HEK293 (cell line): ENCODE measurements around the gene LYRM1.
A peak's percentile ranks its signal among the peaks of the same experiment; 100 is the strongest.

Experiments
- BCL11A ChIP-seq: fragments of 450-650 bp; formaldehyde crosslinking; IDR thresholded peaks from 2 replicates; pipeline ENCODE4 v1.5.1; 2016; ENCODE audit warnings: low read depth, missing biosample characterization, missing genetic modification characterization
- FEZF1 ChIP-seq: fragments of 450-650 bp; formaldehyde crosslinking; IDR thresholded peaks from 2 replicates; pipeline ENCODE4 v1.5.1; 2016; ENCODE audit warnings: missing biosample characterization, missing genetic modification characterization
- MYNN ChIP-seq: fragments of 450-650 bp; formaldehyde crosslinking; IDR thresholded peaks from 2 replicates; pipeline ENCODE4 v1.5.1; 2016; ENCODE audit warnings: missing biosample characterization, missing genetic modification characterization, borderline replicate concordance
- OSR2 ChIP-seq: fragments of 450-650 bp; formaldehyde crosslinking; IDR thresholded peaks from 2 replicates; pipeline ENCODE4 v1.5.1; 2016; ENCODE audit warnings: missing biosample characterization, missing genetic modification characterization
- SCRT1 ChIP-seq: fragments of 450-650 bp; formaldehyde crosslinking; IDR thresholded peaks from 2 replicates; pipeline ENCODE4 v1.5.1; 2016; ENCODE audit warnings: missing biosample characterization, missing genetic modification characterization, borderline replicate concordance
- SP3 ChIP-seq: fragments of 450-650 bp; formaldehyde crosslinking; IDR thresholded peaks from 2 replicates; pipeline ENCODE4 v1.5.1; 2016; ENCODE audit warnings: missing biosample characterization, missing genetic modification characterization
- ZBTB20 ChIP-seq: fragments of 450-650 bp; formaldehyde crosslinking; IDR thresholded peaks from 2 replicates; pipeline ENCODE4 v1.5.1; 2016; ENCODE audit warnings: missing biosample characterization, missing genetic modification characterization
- ZBTB8A ChIP-seq: fragments of 450-650 bp; formaldehyde crosslinking; IDR thresholded peaks from 2 replicates; pipeline ENCODE4 v1.5.1; 2016; ENCODE audit warnings: missing biosample characterization, missing genetic modification characterization
- ZFP3 ChIP-seq: fragments of 450-650 bp; formaldehyde crosslinking; IDR thresholded peaks from 2 replicates; pipeline ENCODE4 v1.5.1; 2016; ENCODE audit warnings: low read depth, missing biosample characterization, missing genetic modification characterization
- ZIC2 ChIP-seq: fragments of 450-650 bp; formaldehyde crosslinking; IDR thresholded peaks from 2 replicates; pipeline ENCODE4 v1.5.1; 2016; ENCODE audit warnings: missing biosample characterization, missing genetic modification characterization
- ZNF114 ChIP-seq: fragments of 450-650 bp; formaldehyde crosslinking; IDR thresholded peaks from 2 replicates; pipeline ENCODE4 v1.5.0; 2017; ENCODE audit warnings: missing biosample characterization, missing genetic modification characterization
- ZNF132 ChIP-seq: fragments of 450-650 bp; formaldehyde crosslinking; IDR thresholded peaks from 2 replicates; pipeline ENCODE4 v1.5.1; 2017; ENCODE audit warnings: missing biosample characterization, missing genetic modification characterization, borderline replicate concordance
- ZNF214 ChIP-seq: fragments of 450-650 bp; formaldehyde crosslinking; IDR thresholded peaks from 2 replicates; pipeline ENCODE4 v1.5.1; 2017; ENCODE audit warnings: missing biosample characterization, mild to moderate bottlenecking, missing genetic modification characterization, borderline replicate concordance
- ZNF223 ChIP-seq: fragments of 450-650 bp; formaldehyde crosslinking; IDR thresholded peaks from 2 replicates; pipeline ENCODE4 v1.5.1; 2016; ENCODE audit warnings: missing biosample characterization, missing genetic modification characterization
- ZNF26 ChIP-seq: fragments of 450-650 bp; formaldehyde crosslinking; IDR thresholded peaks from 2 replicates; pipeline ENCODE4 v1.5.1; 2016; ENCODE audit warnings: missing biosample characterization, missing genetic modification characterization
- ZNF311 ChIP-seq: fragments of 450-650 bp; formaldehyde crosslinking; IDR thresholded peaks from 2 replicates; pipeline ENCODE4 v1.5.1; 2017; ENCODE audit warnings: missing biosample characterization, missing genetic modification characterization, borderline replicate concordance
- ZNF37A ChIP-seq: fragments of 450-650 bp; IDR thresholded peaks from 2 replicates; pipeline ENCODE4 v1.5.1; 2018; ENCODE audit warnings: missing biosample characterization, missing genetic modification characterization
- ZNF391 ChIP-seq: fragments of 450-650 bp; formaldehyde crosslinking; IDR thresholded peaks from 2 replicates; pipeline ENCODE4 v1.5.1; 2016; ENCODE audit warnings: low read depth, missing biosample characterization, missing genetic modification characterization, borderline replicate concordance
- ZNF433 ChIP-seq: fragments of 450-650 bp; formaldehyde crosslinking; IDR thresholded peaks from 2 replicates; pipeline ENCODE4 v1.5.1; 2016; ENCODE audit warnings: missing biosample characterization, missing genetic modification characterization, low read depth
- ZNF510 ChIP-seq: fragments of 450-650 bp; formaldehyde crosslinking; IDR thresholded peaks from 2 replicates; pipeline ENCODE4 v1.5.1; 2018; ENCODE audit warnings: mild to moderate bottlenecking, missing genetic modification characterization, missing biosample characterization; ENCODE audit not compliant: insufficient replicate concordance
- ZNF624 ChIP-seq: fragments of 450-650 bp; formaldehyde crosslinking; IDR thresholded peaks from 2 replicates; pipeline ENCODE4 v1.5.1; 2017; ENCODE audit warnings: missing biosample characterization, missing genetic modification characterization
- ZNF629 ChIP-seq: fragments of 450-650 bp; formaldehyde crosslinking; IDR thresholded peaks from 2 replicates; pipeline ENCODE4 v1.5.1; 2017; ENCODE audit warnings: missing biosample characterization, missing genetic modification characterization
- ZNF645 ChIP-seq: fragments of 450-650 bp; formaldehyde crosslinking; IDR thresholded peaks from 2 replicates; pipeline ENCODE4; 2016; ENCODE audit warnings: missing biosample characterization, missing genetic modification characterization
- ZNF670 ChIP-seq: fragments of 450-650 bp; formaldehyde crosslinking; IDR thresholded peaks from 2 replicates; pipeline ENCODE4 v1.5.1; 2016; ENCODE audit warnings: missing biosample characterization, missing genetic modification characterization, low read depth
- ZNF768 ChIP-seq: fragments of 450-650 bp; formaldehyde crosslinking; IDR thresholded peaks from 2 replicates; pipeline ENCODE4 v1.5.1; 2018; ENCODE audit warnings: missing biosample characterization, mild to moderate bottlenecking, missing genetic modification characterization
- TF ChIP-seq, protein P1 (sequence below): fragments of 450-650 bp; formaldehyde crosslinking; IDR thresholded peaks from 2 replicates; pipeline ENCODE4 v1.5.1; 2016; ENCODE audit warnings: missing biosample characterization, missing genetic modification characterization
- TF ChIP-seq, protein P2 (sequence below): fragments of 450-650 bp; formaldehyde crosslinking; IDR thresholded peaks from 2 replicates; pipeline ENCODE4 v1.5.1; 2016; ENCODE audit warnings: missing biosample characterization, missing genetic modification characterization, low read depth
- TF ChIP-seq, protein P3 (sequence below): fragments of 450-650 bp; formaldehyde crosslinking; IDR thresholded peaks from 2 replicates; pipeline ENCODE4 v1.5.1; 2016; ENCODE audit warnings: missing biosample characterization, missing genetic modification characterization

LYRM1 gene

DNA sequence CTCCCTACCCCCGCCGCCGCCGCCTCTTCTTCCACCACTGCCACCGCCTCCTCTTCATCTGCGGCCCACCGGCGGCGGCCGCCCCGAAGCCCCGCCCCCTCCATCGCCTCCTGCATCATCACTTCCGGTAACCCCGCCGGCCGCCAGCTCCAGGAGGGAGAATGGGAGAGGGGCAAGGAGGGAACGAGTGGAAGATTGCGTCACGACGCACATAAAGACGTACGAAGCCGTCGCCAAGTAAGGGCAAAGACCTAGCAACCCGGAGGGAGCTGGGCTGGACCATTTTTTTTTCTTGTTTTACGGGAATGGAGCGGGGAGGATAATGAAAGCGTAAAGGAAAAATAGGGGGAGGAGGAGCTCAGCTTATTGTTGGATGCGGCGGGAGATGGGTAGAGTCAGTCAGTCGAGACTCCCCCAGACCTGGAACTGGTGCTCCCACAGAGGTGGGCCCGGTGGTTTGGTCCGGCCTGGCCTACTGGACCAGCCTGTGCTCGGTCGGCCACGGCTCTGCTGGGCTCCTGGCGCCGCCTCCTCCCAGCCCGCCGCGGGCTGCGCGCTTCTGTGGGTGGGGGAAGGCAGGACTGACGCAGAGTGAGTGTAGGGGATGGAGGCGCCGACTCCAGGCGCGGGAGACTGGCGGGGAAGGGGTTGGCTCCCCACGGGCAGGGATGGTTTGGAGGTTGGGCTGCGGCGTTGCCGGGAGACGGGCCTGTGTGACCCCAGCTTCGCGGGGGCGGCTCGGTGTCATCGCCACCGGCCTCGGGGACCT lies at the start of gene LYRM1, which contains the start of gene DCUN1D3 (continued):
- TF ChIP-seq ZNF391, result peak; percentile 59; the same call in 1 of the 2 replicates
- no peak for TF ChIP-seq ZNF214
- peak; percentile 75 for TF ChIP-seq ZBTB8A (tag by site-specific recombination)
- TF ChIP-seq ZNF26 (tag by site-specific recombination), result no peak
- TF ChIP-seq, protein P1, sequence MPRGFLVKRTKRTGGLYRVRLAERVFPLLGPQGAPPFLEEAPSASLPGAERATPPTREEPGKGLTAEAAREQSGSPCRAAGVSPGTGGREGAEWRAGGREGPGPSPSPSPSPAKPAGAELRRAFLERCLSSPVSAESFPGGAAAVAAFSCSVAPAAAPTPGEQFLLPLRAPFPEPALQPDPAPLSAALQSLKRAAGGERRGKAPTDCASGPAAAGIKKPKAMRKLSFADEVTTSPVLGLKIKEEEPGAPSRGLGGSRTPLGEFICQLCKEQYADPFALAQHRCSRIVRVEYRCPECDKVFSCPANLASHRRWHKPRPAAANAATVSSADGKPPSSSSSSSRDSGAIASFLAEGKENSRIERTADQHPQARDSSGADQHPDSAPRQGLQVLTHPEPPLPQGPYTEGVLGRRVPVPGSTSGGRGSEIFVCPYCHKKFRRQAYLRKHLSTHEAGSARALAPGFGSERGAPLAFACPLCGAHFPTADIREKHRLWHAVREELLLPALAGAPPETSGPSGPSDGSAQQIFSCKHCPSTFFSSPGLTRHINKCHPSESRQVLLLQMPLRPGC (tag by site-specific recombination), result peak; percentile 19; the same call in 1 of the 2 replicates
- TF ChIP-seq FEZF1 (tag by site-specific recombination), result 0 out of 2 replicates have a peak, but pooled peaks have one; percentile 5
- TF ChIP-seq ZNF624 (tag by site-specific recombination), result no peak
- no peak; the same call in 1 of the 2 replicates for TF ChIP-seq ZNF768
- no peak for TF ChIP-seq ZNF645 (tag by site-specific recombination)
- no peak for TF ChIP-seq ZNF433 (tag by site-specific recombination)
- TF ChIP-seq BCL11A (tag by site-specific recombination), result no peak
- no peak for TF ChIP-seq SCRT1
- TF ChIP-seq, protein P2, sequence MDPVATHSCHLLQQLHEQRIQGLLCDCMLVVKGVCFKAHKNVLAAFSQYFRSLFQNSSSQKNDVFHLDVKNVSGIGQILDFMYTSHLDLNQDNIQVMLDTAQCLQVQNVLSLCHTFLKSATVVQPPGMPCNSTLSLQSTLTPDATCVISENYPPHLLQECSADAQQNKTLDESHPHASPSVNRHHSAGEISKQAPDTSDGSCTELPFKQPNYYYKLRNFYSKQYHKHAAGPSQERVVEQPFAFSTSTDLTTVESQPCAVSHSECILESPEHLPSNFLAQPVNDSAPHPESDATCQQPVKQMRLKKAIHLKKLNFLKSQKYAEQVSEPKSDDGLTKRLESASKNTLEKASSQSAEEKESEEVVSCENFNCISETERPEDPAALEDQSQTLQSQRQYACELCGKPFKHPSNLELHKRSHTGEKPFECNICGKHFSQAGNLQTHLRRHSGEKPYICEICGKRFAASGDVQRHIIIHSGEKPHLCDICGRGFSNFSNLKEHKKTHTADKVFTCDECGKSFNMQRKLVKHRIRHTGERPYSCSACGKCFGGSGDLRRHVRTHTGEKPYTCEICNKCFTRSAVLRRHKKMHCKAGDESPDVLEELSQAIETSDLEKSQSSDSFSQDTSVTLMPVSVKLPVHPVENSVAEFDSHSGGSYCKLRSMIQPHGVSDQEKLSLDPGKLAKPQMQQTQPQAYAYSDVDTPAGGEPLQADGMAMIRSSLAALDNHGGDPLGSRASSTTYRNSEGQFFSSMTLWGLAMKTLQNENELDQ (tag by site-specific recombination), result no peak
- TF ChIP-seq ZNF114, result no peak
- peak; percentile 91 for TF ChIP-seq SP3
- TF ChIP-seq ZNF629 (tag by site-specific recombination), result peak; percentile 98
- TF ChIP-seq OSR2 (tag by site-specific recombination), result no peak
- no peak for TF ChIP-seq ZNF37A
- no peak for TF ChIP-seq ZFP3 (tag by site-specific recombination)
- TF ChIP-seq ZNF223 (tag by site-specific recombination), result no peak
- TF ChIP-seq, protein P3, sequence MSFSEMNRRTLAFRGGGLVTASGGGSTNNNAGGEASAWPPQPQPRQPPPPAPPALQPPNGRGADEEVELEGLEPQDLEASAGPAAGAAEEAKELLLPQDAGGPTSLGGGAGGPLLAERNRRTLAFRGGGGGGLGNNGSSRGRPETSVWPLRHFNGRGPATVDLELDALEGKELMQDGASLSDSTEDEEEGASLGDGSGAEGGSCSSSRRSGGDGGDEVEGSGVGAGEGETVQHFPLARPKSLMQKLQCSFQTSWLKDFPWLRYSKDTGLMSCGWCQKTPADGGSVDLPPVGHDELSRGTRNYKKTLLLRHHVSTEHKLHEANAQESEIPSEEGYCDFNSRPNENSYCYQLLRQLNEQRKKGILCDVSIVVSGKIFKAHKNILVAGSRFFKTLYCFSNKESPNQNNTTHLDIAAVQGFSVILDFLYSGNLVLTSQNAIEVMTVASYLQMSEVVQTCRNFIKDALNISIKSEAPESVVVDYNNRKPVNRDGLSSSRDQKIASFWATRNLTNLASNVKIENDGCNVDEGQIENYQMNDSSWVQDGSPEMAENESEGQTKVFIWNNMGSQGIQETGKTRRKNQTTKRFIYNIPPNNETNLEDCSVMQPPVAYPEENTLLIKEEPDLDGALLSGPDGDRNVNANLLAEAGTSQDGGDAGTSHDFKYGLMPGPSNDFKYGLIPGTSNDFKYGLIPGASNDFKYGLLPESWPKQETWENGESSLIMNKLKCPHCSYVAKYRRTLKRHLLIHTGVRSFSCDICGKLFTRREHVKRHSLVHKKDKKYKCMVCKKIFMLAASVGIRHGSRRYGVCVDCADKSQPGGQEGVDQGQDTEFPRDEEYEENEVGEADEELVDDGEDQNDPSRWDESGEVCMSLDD (tag by site-specific recombination), result no peak
- TF ChIP-seq ZNF670 (tag by site-specific recombination), result no peak
- TF ChIP-seq ZNF510 (tag by site-specific recombination), result no peak
- no peak for TF ChIP-seq MYNN
- TF ChIP-seq ZBTB20, result peak; percentile 70
- no peak for TF ChIP-seq ZNF132
- peak; percentile 62 for TF ChIP-seq ZIC2 (tag by site-specific recombination)
- no peak for TF ChIP-seq ZNF311 (tag by site-specific recombination)
